GM10847 (cell line): Measurements from ENCODE around the gene SERPINA1.

Source experiments
- POLR2A ChIP-seq: IDR thresholded peaks from 2 replicates; pipeline ENCODE4 v1.6.1; 2011; ENCODE audit not compliant: insufficient read length; ENCODE audit errors: extremely low read depth

SERPINA1 gene

GRCh38 chr14:94388384-94389103 is at the start of gene SERPINA1:
Gene SERPINA1, minus strand, starts transcription at chr14:94388602. Its CDS starts 5,365 bp downstream, at chr14:94383237.
- no peak for TF ChIP-seq POLR2A

- TF ChIP-seq POLR2A = no peak
These were observed 40.2 kb upstream of the SERPINA1 start for GRCh38 chr14:94428610-94429009.

GRCh38 chr14:94427016-94427613 is 38.7 kb upstream of the SERPINA1 start:
- no peak for TF ChIP-seq POLR2A

GRCh38 chr14:94426526-94426925 is 38.1 kb upstream of the SERPINA1 start:
- TF ChIP-seq POLR2A = no peak

GRCh38 chr14:94424371-94424770 is 36.0 kb upstream of the SERPINA1 start:
- no peak for TF ChIP-seq POLR2A

- no peak for TF ChIP-seq POLR2A
These were observed 35.2 kb upstream of the SERPINA1 start for GRCh38 chr14:94423453-94424056.

GRCh38 chr14:94421316-94421715 is 32.9 kb upstream of the SERPINA1 start:
- no peak for TF ChIP-seq POLR2A

GRCh38 chr14:94412671-94413638 is 24.6 kb upstream of the SERPINA1 start:
- TF ChIP-seq POLR2A = no peak

GRCh38 chr14:94411638-94412037 is 23.2 kb upstream of the SERPINA1 start:
- TF ChIP-seq POLR2A = no peak

- no peak for TF ChIP-seq POLR2A
These were observed 20.2 kb upstream of the SERPINA1 start for GRCh38 chr14:94408546-94409095.

GRCh38 chr14:94407906-94408305 is 19.5 kb upstream of the SERPINA1 start:
- TF ChIP-seq POLR2A = no peak

- no peak for TF ChIP-seq POLR2A
These were observed 18.5 kb upstream of the SERPINA1 start for GRCh38 chr14:94406910-94407309.

GRCh38 chr14:94405486-94405885 is 17.1 kb upstream of the SERPINA1 start:
- TF ChIP-seq POLR2A = no peak

- no peak for TF ChIP-seq POLR2A
These were observed 16.2 kb upstream of the SERPINA1 start for GRCh38 chr14:94404561-94404960.

GRCh38 chr14:94403312-94403932 is 15.0 kb upstream of the SERPINA1 start:
- no peak for TF ChIP-seq POLR2A

GRCh38 chr14:94401083-94401482 is 12.7 kb upstream of the SERPINA1 start:
- TF ChIP-seq POLR2A = no peak
